ENCODE measurements around the gene TFG. TPM values are rescaled to one million over a fixed set of nuclear protein-coding genes. Genes with fewer than 3 reads are reported as not detected.

TFG gene
- total RNA-seq, 1 experiment from 2014 or later, result 138 TPM

GRCh38 chr3:100776746-100777145, 67.5 kb downstream of the TFG start:
- no peaks in the 10 kb centered on the region for H3K36me3 ChIP-seq (ENCODE audit: control insufficient read depth, insufficient read depth, low read length)
- no peaks in the 10 kb centered on the region for H3K36me3 Mint-ChIP-seq (ENCODE audit: insufficient read depth, unreplicated experiment)
- H3K4me3 ChIP-seq (ENCODE audit: low read depth, low read length), result no peak overlapping the region
- intact Hi-C loops (cut with micrococcal nuclease; ENCODE audit: unreplicated experiment), result no loop called here
- no peaks in the 10 kb centered on the region for H3K4me1 ChIP-seq
- H3K4me3 Mint-ChIP-seq (ENCODE audit: unreplicated experiment), result no peak overlapping the region
- H3K27me3 ChIP-seq (replicated peaks; ENCODE audit: control insufficient read depth, insufficient read depth, low read length), result no peaks in the 10 kb centered on the region
- no peak for DNase-seq
- no peaks in the 10 kb centered on the region for H3K4me1 Mint-ChIP-seq (ENCODE audit: low read depth, unreplicated experiment)
- CTCF ChIA-PET, result interaction anchor here (0.5 to 0.9 kb wide), 2 partner anchors 284 to 314 kb away, joined by 3 read pairs; no protein-coding TSS in a partner anchor
- H3K9me3 ChIP-seq, result no peaks in the 10 kb centered on the region
- H3K27me3 Mint-ChIP-seq (ENCODE audit: insufficient read depth, unreplicated experiment), result peaks cover 5% of the 10 kb centered on the region
- H3K27ac Mint-ChIP-seq (ENCODE audit: unreplicated experiment), result no peak overlapping the region
- POLR2A ChIA-PET, result no interaction called here
- BruUV-seq (replicated peaks), result no TSS peak
- TF ChIP-seq CTCF (IDR thresholded peaks at IDR 0.05; ENCODE audit: insufficient read depth in 1 of 2, low read depth in 1 of 2, low read length in 1 of 2, severe bottlenecking in 1 of 2, unreplicated experiment in 1 of 2), result no peak
- H3K9me3 Mint-ChIP-seq (ENCODE audit: unreplicated experiment), result no peaks in the 10 kb centered on the region

- Histone ChIP-seq H3K9me3 (no peaks in the 10 kb centered on the region), H3K27me3 (replicated peaks; ENCODE audit: control insufficient read depth, insufficient read depth, low read length) (no peaks in the 10 kb centered on the region), H3K36me3 (ENCODE audit: control insufficient read depth, insufficient read depth, low read length) (no peaks in the 10 kb centered on the region), H3K4me1 (no peaks in the 10 kb centered on the region), H3K4me3 (ENCODE audit: low read depth, low read length) (no peak overlapping the region)
- Mint-ChIP-seq H3K4me3 (ENCODE audit: unreplicated experiment) (no peak overlapping the region), H3K27ac (ENCODE audit: unreplicated experiment) (no peak overlapping the region), H3K4me1 (ENCODE audit: low read depth, unreplicated experiment) (no peaks in the 10 kb centered on the region), H3K9me3 (ENCODE audit: unreplicated experiment) (no peaks in the 10 kb centered on the region), H3K36me3 (ENCODE audit: insufficient read depth, unreplicated experiment) (no peaks in the 10 kb centered on the region), H3K27me3 (ENCODE audit: insufficient read depth, unreplicated experiment) (peaks cover 5% of the 10 kb centered on the region)
- POLR2A ChIA-PET, result no interaction called here
- TF ChIP-seq CTCF (IDR thresholded peaks at IDR 0.05; ENCODE audit: insufficient read depth in 1 of 2, low read depth in 1 of 2, low read length in 1 of 2, severe bottlenecking in 1 of 2, unreplicated experiment in 1 of 2), result no peak
- intact Hi-C loops (cut with micrococcal nuclease; ENCODE audit: unreplicated experiment), result no loop called here
- CTCF ChIA-PET, result interaction anchor here (0.9 kb wide), 1 partner anchor 315 kb away, joined by 3 read pairs; no protein-coding TSS in a partner anchor
- no peak for DNase-seq
- BruUV-seq (replicated peaks), result no TSS peak
Measured at GRCh38 chr3:100777271-100777670, 68.0 kb downstream of the TFG start.

GRCh38 chr3:100779480-100779879, 70.2 kb downstream of the TFG start:
- intact Hi-C loops (cut with micrococcal nuclease; ENCODE audit: unreplicated experiment), result no loop called here
- ChIA-PET CTCF (no interaction called here), POLR2A (no interaction called here)
- Histone ChIP-seq H3K27me3 (replicated peaks; ENCODE audit: control insufficient read depth, insufficient read depth, low read length) (no peaks in the 10 kb centered on the region), H3K36me3 (ENCODE audit: control insufficient read depth, insufficient read depth, low read length) (no peaks in the 10 kb centered on the region), H3K4me3 (ENCODE audit: low read depth, low read length) (no peak overlapping the region), H3K9me3 (no peaks in the 10 kb centered on the region), H3K4me1 (no peaks in the 10 kb centered on the region)
- no peaks in the 10 kb centered on the region for H3K9me3 Mint-ChIP-seq (ENCODE audit: unreplicated experiment)
- no peaks in the 10 kb centered on the region for H3K4me1 Mint-ChIP-seq (ENCODE audit: low read depth, unreplicated experiment)
- H3K27me3 Mint-ChIP-seq (ENCODE audit: insufficient read depth, unreplicated experiment), result peaks cover 6% of the 10 kb centered on the region
- no peak overlapping the region for H3K4me3 Mint-ChIP-seq (ENCODE audit: unreplicated experiment)
- no peaks in the 10 kb centered on the region for H3K36me3 Mint-ChIP-seq (ENCODE audit: insufficient read depth, unreplicated experiment)
- TF ChIP-seq CTCF (IDR thresholded peaks at IDR 0.05; ENCODE audit: insufficient read depth in 1 of 2, low read depth in 1 of 2, low read length in 1 of 2, severe bottlenecking in 1 of 2, unreplicated experiment in 1 of 2), result no peak
- no peak overlapping the region for H3K27ac Mint-ChIP-seq (ENCODE audit: unreplicated experiment)
- no peak for DNase-seq
- BruUV-seq (replicated peaks), result no TSS peak
